T-helper 1 cell (primary cell): ENCODE data around the gene RAB15.

ENCODE experiments used
- DNase-seq, 5 donors: peaks; one replicate each; pipeline ENCODE4 v3.0.0-alpha.2; 2012 to 2020
- total RNA-seq, 4 donors: gene quantifications; one replicate each; lab custom pipeline; 2026; lab: John Stamatoyannopoulos, UW

Gene RAB15
- total RNA-seq, result 5.1 to 7.8 (median 6.5) reads per million in 4 donors

DNA sequence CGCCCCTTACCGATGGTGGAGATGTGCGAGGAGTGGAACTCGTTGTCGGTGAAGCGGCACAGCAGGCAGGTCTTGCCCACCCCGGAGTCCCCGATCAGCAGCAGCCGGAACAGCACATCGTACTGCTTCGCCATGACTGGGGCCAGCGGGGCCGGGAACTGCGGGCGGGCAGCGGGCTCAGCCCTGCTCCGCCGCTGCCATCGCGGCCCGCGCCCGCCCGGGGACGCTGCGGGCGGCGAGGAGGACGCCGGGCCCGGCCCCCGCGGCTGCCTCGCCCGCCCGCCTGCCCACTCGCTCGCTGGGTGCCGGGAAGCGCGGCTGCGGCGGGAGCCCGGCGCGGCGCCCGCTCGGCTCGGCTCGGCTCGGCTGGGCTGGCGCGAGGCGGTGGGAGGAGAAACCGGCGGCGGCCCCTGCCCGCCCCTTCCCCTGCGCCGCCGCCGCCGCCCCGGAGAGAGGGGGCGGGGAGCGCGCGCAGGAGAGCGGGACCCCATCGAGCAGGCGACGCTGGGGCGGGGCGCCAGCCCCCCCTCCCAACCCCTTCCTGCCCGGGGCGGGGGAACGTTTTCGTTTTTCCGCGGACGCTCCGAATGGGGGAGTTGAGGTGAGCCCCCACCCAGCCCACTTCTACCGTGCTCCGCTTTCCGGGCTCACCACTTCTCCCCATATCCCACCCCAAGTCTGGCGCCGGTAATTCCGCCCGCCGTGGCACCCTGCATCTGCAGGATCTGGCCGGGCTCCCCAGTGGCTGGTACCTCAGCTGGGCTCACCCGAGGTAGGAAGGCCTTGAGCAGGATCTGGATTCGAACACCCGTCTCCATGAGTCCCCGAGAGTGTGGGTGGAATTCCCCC, at the start of gene RAB15:
RAB15 (minus strand) TSS at position 394 of the 849 bp plus-strand sequence; CDS start at position 134, 260 bp downstream.
- DNase-seq, result peak in 4 of 5 donors; percentile 21 to 47 (median 24)

- peak in 1 of 5 donors; percentile 17 for DNase-seq
These were observed 47.9 kb upstream of the RAB15 start for GRCh38 chr14:65019944-65020566.

DNA sequence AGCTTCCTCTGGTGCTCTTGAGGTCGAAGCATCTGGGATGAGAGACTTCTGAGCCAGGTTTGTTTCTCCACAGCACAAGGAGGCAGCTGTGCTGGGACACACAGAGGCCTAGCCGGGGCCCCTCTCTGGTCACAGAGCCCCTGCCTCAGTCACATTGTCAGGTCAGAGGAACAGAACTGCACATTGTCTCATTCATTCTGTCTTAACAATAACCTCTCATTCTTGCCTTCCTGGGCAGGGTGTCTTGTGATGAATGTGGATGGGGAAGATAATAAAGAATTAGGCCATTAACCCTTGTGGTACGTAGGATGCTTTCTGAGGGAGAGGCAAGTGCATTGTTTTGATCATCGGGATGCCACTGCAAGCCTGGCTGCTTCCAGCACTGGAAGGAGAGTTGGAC, 44.3 kb upstream of the RAB15 start:
- DNase-seq, result no peak

DNA sequence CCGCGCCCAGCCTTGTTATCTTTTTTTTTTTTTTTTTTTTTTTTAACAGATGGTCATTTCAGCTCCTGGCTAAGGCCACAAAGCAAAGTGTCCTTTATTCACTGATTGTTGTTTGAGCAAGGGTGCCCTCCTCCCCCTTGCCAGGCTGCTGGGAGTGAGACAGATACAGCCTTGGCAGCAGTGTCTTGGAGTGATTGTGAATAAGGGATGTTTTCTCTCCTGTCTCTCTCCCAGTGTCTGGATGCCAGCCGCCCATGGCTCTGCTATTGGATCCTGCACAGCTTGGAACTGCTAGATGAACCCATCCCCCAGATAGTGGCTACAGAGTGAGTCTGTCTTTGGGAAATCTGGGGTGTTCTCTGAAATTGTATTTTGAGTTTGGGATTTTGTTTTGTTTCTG, 43.3 kb upstream of the RAB15 start:
- DNase-seq, result no peak

DNA sequence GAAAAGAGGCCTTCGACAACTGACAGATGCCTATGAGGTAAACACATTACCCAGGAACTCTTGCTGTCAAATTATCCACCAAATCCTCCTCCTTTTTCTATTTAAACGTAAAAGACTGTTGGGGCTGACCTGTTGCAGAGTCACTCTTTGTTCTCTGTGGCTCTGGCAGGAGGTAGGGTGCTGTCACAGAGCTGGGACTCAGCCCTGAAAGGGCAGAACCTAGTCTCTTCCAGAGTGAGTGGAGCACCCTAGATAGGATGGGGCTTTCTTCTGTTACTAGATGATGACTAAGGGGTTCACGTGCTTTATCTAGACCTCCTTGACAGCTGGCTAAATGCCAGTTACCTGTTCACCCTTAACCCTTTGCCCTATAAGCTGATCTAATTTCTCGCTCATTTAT, 40.2 kb upstream of the RAB15 start:
- no peak for DNase-seq

GRCh38 chr14:65011538-65011937, 39.4 kb upstream of the RAB15 start:
- no peak for DNase-seq

DNA sequence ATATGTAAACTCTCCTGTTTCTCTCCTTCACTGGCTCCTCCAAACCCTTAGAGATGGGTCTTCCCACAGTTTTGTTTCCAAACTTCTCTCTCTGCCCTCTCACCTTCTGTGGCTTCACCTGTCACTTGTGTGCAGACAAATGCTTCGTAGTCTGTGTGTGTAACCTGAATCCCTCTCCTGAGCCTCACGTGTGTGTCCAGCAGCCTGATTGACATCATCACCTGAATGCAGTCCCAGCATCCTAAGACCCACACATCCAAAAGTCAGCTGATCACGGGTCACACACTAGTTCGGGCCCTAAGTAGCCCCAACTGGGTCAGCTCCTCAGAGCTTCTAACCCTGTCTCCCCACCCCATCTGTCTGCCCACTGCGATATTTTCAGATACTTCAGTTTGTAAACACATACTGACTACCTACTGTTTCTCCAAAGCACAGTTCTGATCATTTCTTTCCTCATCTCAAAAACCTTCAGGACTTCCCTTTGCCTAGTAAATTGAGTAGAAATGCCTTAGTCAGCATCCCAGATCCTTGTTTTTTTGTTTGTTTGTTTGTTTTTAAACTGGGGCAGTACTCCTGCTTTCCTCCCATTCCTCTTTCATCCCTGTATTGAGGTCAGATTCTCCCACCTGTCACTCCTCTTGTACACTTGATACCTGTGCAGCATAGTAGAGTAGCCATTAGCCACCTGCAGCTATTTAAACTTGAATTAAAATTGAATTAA, 38.2 kb upstream of the RAB15 start:
- no peak for DNase-seq

DNA sequence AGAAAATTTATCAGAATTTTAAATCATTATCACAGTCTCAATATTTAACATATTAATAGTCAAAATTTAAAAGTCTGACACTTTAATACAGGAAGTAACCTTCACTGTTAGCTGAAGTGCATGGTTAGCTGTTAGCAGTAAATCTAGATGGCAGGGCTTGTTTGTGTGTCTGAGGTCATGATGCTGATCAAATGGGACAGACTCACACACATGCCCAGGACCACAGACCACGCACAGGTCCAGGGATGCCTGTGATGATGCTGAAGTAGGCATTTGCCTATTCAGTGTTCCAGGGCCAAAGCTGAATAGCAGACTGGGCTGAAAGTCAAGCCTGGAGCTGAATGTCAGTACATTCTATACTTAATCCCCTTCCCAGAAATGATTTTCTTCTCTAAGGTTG, 35.1 kb upstream of the RAB15 start:
- no peak for DNase-seq

GRCh38 chr14:65006261-65006721, 34.2 kb upstream of the RAB15 start:
- DNase-seq, result no peak

GRCh38 chr14:65003394-65003793, 31.3 kb upstream of the RAB15 start:
- peak in 1 of 5 donors; percentile 22 for DNase-seq

GRCh38 chr14:65002586-65003210, 30.6 kb upstream of the RAB15 start:
- DNase-seq, result no peak

DNA sequence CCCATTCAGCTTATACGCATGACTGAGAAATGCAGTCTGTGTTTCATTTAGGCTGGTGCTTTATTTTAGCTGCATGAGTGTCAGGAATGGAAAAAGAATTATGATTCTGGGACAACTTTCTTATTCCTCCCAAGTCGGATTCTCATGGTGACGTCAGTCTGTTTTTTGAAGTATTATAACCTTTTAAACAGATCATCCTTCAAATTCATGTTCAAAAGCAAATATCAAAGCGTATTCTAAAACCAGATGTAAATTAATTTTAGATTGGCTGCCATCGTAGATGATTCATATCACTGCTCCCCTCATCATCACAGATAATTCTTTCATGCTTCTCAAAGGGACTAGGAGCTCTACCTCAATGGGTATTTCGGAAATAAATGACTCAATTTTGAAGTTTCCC, 29.6 kb upstream of the RAB15 start:
- DNase-seq, result no peak

DNA sequence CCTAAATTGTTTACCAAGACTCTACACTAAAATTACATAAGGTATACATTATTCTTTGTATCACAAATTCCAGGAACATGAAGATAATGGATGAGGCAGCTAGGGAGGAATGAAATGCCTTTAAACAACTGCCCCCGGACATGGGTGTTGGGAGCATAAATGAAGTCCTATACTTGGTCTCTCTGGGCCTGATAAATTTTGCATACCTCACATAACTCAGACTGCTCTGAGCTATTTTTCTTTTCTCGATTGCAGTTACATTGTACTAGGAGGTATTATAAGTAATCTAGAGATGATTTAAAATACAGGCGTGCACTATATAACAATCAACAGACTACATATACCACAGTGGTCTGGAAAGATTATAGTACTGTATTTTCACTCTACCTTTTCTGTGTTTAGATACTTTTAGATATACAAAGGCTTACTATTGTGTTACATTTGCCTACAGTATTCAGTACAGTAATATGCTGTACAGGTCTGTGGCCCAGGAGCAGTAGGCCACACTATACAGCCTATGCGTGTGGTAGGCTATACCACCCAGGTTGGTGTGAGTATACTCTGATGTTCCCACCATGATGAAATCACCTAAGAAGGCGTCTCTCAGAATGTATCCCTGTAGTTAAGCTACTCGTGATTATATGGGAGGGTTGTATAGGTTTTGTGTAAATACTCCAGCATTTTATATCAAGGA, 28.9 kb upstream of the RAB15 start:
- no peak for DNase-seq

DNA sequence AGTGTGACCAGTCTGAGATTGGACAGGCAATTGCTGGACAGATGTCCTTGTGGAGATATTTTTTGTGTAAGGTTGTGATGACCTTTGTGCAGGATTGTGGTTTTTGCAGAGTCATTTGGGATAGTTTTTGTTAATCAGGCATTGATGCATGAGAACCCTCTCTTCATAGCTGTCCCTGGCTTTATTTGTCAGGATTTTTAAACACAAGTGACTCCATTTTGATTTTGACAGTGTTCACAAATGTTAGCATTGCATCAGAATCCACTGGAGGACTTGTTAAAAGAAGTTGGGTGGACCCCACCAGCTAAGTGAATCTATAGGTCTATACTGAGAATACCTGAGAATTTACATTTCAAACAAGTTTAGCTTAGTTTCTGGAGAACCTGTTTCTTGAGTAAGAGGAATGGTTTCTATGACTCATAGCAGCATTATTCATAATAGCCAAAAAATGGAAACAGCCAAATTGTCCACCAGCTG, 26.4 kb upstream of the RAB15 start:
- no peak for DNase-seq

DNA sequence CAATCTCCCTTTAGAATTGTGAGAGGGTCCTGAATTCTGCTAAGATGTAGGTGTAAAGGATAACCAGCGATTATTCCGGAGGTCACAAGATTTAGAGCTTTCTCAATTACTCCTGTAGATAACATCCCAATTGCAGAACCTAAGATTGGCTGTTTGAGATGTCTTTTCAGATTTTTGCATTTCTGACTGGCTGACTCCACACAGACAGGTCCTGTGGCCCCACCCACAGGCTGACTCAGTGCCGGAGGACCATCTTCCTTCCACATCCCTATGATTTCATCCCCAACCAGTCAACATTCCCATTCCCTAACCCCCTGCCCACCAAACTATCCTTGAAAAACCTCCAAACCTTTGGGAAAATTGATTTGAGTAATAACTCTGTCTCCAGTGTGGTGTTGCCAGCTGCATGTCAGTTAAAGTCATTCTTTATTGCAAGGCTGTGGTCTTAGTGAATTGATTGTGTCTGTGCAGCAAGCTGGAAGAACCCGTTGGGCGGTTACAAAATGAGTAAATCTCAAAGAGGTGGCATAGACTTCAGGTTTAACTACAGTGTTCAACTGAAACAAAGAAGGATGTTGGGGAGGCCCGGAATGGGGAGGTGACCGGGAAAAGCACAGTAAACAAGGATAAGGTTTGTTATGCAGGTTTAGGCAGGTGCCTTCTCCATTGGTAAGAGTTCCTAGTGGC, 25.1 kb upstream of the RAB15 start:
- peak in 1 of 5 donors; percentile 46 for DNase-seq

GRCh38 chr14:64995291-64995690, 23.2 kb upstream of the RAB15 start:
- no peak for DNase-seq

GRCh38 chr14:64994540-64994939, 22.4 kb upstream of the RAB15 start:
- DNase-seq, result no peak

- no peak for DNase-seq
These were observed 21.3 kb upstream of the RAB15 start for GRCh38 chr14:64993266-64993930.

DNA sequence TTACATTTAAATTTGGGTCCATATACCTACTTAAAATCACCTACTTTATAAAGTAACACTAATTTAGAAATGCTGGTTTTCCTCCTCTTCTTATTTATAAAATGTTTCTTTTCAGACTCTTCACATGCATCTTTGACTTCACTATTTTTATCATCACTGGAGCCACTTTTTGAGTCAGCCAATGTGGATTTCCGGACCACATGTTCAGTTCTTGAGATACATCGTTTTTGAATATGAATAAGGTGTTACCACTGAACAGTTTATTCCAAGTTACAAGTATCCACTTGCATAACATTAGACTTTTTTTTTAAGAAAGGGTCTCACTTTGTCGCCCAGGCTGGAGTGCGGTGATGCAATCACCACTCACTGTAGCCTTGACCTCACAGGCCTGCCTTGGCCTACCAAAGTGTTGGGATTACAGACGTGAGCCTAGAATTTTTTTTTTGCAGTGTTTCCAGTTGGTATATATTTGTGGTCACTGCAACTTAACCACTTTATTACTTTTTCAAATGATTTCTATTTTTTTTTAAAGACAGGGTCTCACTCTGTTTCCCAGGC, 20.3 kb upstream of the RAB15 start:
- DNase-seq, result peak in 1 of 5 donors; percentile 37

DNA sequence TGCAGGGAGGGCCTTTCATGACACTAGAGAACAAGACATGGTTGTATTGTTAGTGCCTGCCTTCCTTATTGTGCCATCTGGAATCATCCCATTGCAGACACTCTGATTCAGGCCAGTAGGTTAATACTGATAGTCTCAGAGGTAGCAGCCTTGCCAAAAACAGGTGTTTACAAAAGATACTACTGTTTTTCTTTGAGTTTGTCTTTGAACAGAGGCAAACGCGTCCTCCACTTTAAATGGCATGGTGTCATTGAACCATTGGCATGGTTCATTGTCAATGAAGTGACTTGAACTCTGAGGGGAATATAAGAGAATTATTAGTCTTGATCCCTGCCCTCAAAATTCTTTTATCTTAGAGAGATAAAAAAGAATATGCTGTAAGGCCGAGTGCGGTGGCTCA, 18.8 kb upstream of the RAB15 start:
- no peak for DNase-seq

GRCh38 chr14:64990296-64990695, 18.2 kb upstream of the RAB15 start:
- peak in 1 of 5 donors; percentile 29 for DNase-seq
